SK-N-SH treated with all-trans-retinoic acid at 6 μM for 48 hours (cell line): ENCODE results near the gene PDAP1.

Experiments used
- CSDC2 ChIP-seq: fragments of 250-450 bp; sonication (Bioruptor Pico); IDR thresholded peaks from 2 replicates; pipeline ENCODE4 v1.5.0; 2020; ENCODE audit warnings: mild to moderate bottlenecking, moderate library complexity
- ISL1 ChIP-seq: fragments of 250-450 bp; sonication (Bioruptor Pico); IDR thresholded peaks from 2 replicates; pipeline ENCODE4 v2.1.2; 2022; ENCODE audit warnings: mild to moderate bottlenecking, moderate library complexity
- RARB ChIP-seq: fragments of 250-450 bp; sonication (Bioruptor Pico); IDR thresholded peaks from 2 replicates; pipeline ENCODE4 v1.8.0; 2021; ENCODE audit warnings: mild to moderate bottlenecking, moderate library complexity
- SNAI2 ChIP-seq: fragments of 250-450 bp; sonication (Bioruptor Pico); IDR thresholded peaks from 2 replicates; pipeline ENCODE4 v1.5.0; 2020; ENCODE audit warnings: mild to moderate bottlenecking, moderate library complexity
- TCF4 ChIP-seq: fragments of 250-450 bp; sonication (Bioruptor Pico); IDR thresholded peaks from 2 replicates; pipeline ENCODE4 v1.8.0; 2021; ENCODE audit warnings: mild to moderate bottlenecking, moderate library complexity, borderline replicate concordance
- TOX ChIP-seq: fragments of 250-450 bp; sonication (Bioruptor Pico); IDR thresholded peaks from 2 replicates; pipeline ENCODE4 v1.8.0; 2021; ENCODE audit warnings: mild to moderate bottlenecking, moderate library complexity, borderline replicate concordance
- ZFP30 ChIP-seq: fragments of 450-650 bp; formaldehyde crosslinking; IDR thresholded peaks from 2 replicates; pipeline ENCODE4 v1.5.0; 2022; ENCODE audit warnings: mild to moderate bottlenecking, moderate library complexity
- ZNF8 ChIP-seq: fragments of 450-650 bp; formaldehyde crosslinking; IDR thresholded peaks from 2 replicates; pipeline ENCODE4 v1.5.0; 2020; ENCODE audit warnings: mild to moderate bottlenecking, moderate library complexity
- TF ChIP-seq, protein P1 (sequence below): fragments of 250-450 bp; sonication (Bioruptor Pico); IDR thresholded peaks from 2 replicates; pipeline ENCODE4 v1.8.0; 2020; ENCODE audit warnings: mild to moderate bottlenecking, moderate library complexity, borderline replicate concordance
- TF ChIP-seq, protein P2 (sequence below): fragments of 250-450 bp; sonication (Bioruptor Pico); IDR thresholded peaks from 2 replicates; pipeline ENCODE4 v1.5.1; 2021; ENCODE audit warnings: mild to moderate bottlenecking, moderate library complexity

DNA sequence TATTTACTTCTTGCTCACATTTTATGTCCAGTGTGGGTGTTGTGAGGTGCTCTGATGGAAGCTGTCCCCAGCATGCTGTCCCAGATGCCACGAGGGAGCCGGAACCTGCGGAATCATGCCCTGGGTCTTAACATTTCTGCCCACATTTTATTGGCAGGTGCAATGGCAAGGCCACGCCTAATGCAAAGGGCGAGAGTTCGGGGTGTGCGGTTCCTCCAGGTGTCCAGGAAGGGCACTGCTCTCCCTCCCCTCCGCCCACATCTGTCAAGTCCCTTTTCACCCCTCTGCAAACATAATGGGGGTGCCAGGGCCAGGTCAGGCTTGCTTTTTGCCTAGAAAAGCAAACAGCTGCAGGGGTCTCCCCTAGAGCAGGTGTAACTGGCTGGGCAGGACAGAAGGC lies 16.4 kb downstream of the PDAP1 start:
- TF ChIP-seq, protein P1, sequence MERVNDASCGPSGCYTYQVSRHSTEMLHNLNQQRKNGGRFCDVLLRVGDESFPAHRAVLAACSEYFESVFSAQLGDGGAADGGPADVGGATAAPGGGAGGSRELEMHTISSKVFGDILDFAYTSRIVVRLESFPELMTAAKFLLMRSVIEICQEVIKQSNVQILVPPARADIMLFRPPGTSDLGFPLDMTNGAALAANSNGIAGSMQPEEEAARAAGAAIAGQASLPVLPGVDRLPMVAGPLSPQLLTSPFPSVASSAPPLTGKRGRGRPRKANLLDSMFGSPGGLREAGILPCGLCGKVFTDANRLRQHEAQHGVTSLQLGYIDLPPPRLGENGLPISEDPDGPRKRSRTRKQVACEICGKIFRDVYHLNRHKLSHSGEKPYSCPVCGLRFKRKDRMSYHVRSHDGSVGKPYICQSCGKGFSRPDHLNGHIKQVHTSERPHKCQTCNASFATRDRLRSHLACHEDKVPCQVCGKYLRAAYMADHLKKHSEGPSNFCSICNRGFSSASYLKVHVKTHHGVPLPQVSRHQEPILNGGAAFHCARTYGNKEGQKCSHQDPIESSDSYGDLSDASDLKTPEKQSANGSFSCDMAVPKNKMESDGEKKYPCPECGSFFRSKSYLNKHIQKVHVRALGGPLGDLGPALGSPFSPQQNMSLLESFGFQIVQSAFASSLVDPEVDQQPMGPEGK (CRISPR knock-in tag), result no peak
- TF ChIP-seq CSDC2 (CRISPR knock-in tag) (no peak), SNAI2 (no peak), TCF4 (CRISPR knock-in tag) (no peak), ZFP30 (no peak), ZNF8 (CRISPR knock-in tag) (no peak), ISL1 (CRISPR knock-in tag) (no peak), RARB (no peak), TOX (CRISPR knock-in tag) (no peak)
- TF ChIP-seq, protein P2, sequence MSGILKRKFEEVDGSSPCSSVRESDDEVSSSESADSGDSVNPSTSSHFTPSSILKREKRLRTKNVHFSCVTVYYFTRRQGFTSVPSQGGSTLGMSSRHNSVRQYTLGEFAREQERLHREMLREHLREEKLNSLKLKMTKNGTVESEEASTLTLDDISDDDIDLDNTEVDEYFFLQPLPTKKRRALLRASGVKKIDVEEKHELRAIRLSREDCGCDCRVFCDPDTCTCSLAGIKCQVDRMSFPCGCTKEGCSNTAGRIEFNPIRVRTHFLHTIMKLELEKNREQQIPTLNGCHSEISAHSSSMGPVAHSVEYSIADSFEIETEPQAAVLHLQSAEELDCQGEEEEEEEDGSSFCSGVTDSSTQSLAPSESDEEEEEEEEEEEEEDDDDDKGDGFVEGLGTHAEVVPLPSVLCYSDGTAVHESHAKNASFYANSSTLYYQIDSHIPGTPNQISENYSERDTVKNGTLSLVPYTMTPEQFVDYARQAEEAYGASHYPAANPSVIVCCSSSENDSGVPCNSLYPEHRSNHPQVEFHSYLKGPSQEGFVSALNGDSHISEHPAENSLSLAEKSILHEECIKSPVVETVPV, result no peak
